SK-N-SH (cell line): ENCODE results near the gene CERS6. TPM values are rescaled to one million over a fixed set of nuclear protein-coding genes. Genes with fewer than 3 reads are reported as not detected.

Experiments used
- CTCF ChIA-PET: fragments of 300-600, 350-600 bp; formaldehyde crosslinking; extraction: SDS; loops from one replicate; lab custom pipeline; 2021; lab: Yijun Ruan, JAX
- POLR2A ChIA-PET: fragments of 350-600 bp; sonication (Branson Sonifier 250); formaldehyde crosslinking; extraction: SDS; loops from one replicate; lab custom pipeline; 2020; ENCODE audit warnings: antibody characterized with exemption, inconsistent platforms; lab: Yijun Ruan, JAX
- DNase-seq: peaks from one replicate; pipeline ENCODE4 v3.0.0; 2012
- H2AFZ ChIP-seq: fragments of 200-600 bp; sonication (generic); 2 replicates; pipeline ENCODE4 v1.8.1; 2016; ENCODE audit warnings: antibody characterized with exemption, mild to moderate bottlenecking, low read depth
- H3F3A ChIP-seq: fragments of 200-600 bp; sonication (generic); replicated peaks from 2 replicates; pipeline ENCODE3; 2016; ENCODE audit warnings: antibody characterized with exemption, mild to moderate bottlenecking; ENCODE audit not compliant: insufficient read depth
- H3K27ac ChIP-seq, 2 experiments: fragments of 200-500 bp in 1 of 2; fragments of 200-600 bp in 1 of 2; sonication (Bioruptor generic) in 1 of 2; sonication (generic), shearing (Covaris generic) in 1 of 2; 2 replicates each; pipeline versions ENCODE4 v1.5.1 to v1.6.1; 2014 to 2016; ENCODE audit warnings: low read depth in 2 of 2, inconsistent platforms in 1 of 2, low read length in 1 of 2, mild to moderate bottlenecking in 1 of 2, mixed read lengths in 1 of 2
- H3K27me3 ChIP-seq: fragments of 200-600 bp; sonication (generic), shearing (Covaris generic); 2 replicates; pipeline ENCODE4 v1.6.1; 2016; ENCODE audit warnings: mixed run types; ENCODE audit not compliant: insufficient read depth
- H3K36me3 ChIP-seq, 2 experiments: fragments of 200-500 bp in 1 of 2; fragments of 200-600 bp in 1 of 2; sonication (Bioruptor generic) in 1 of 2; sonication (generic) in 1 of 2; replicated peaks in 1 of 2; 2 replicates each; pipeline versions ENCODE3 to v1.5.1; 2014 to 2016; ENCODE audit warnings: low read length in 1 of 2, mild to moderate bottlenecking in 1 of 2; ENCODE audit not compliant: insufficient read depth in 2 of 2, control insufficient read depth in 1 of 2
- H3K4me1 ChIP-seq, 2 experiments: fragments of 200-500 bp in 1 of 2; fragments of 200-600 bp in 1 of 2; sonication (Bioruptor generic) in 1 of 2; sonication (generic), shearing (Covaris generic) in 1 of 2; 2 replicates each; pipeline versions ENCODE4 v1.5.1 to v1.6.1; 2014 to 2016; ENCODE audit warnings: low read depth in 1 of 2, low read length in 1 of 2, mixed run types in 1 of 2; ENCODE audit not compliant: insufficient read depth in 2 of 2, control insufficient read depth in 1 of 2
- H3K4me2 ChIP-seq: fragments of 200-600 bp; sonication (generic), shearing (Covaris generic); 2 replicates; pipeline ENCODE4 v1.6.1; 2017; ENCODE audit warnings: mixed run types
- H3K4me3 ChIP-seq, 2 experiments: fragments of 200-500 bp in 1 of 2; fragments of 200-600 bp in 1 of 2; sonication (Bioruptor generic) in 1 of 2; sonication (generic), shearing (Covaris generic) in 1 of 2; 2 replicates each; pipeline versions ENCODE4 v1.5.1 to v1.8.1; 2014 to 2016; ENCODE audit warnings: low read depth in 2 of 2, inconsistent platforms in 1 of 2, low read length in 1 of 2, mild to moderate bottlenecking in 1 of 2, mixed read lengths in 1 of 2, moderate library complexity in 1 of 2
- H3K79me2 ChIP-seq: fragments of 200-600 bp; sonication (generic); 2 replicates; pipeline ENCODE4 v1.8.1; 2017; ENCODE audit warnings: mild to moderate bottlenecking; ENCODE audit not compliant: insufficient read depth
- H3K9ac ChIP-seq: fragments of 200-600 bp; sonication (generic); 2 replicates; pipeline ENCODE4 v1.6.1; 2017; ENCODE audit warnings: mixed run types
- H3K9me2 ChIP-seq: fragments of 200-600 bp; sonication (generic); 2 replicates; pipeline ENCODE4 v1.6.1; 2017; ENCODE audit warnings: mixed run types
- H3K9me3 ChIP-seq: fragments of 200-600 bp; sonication (generic); 2 replicates; pipeline ENCODE4 v1.6.1; 2017; ENCODE audit warnings: mixed run types, mild to moderate bottlenecking, moderate library complexity
- H4K20me1 ChIP-seq: fragments of 200-600 bp; sonication (generic); 2 replicates; pipeline ENCODE4 v1.6.1; 2017; ENCODE audit warnings: mild to moderate bottlenecking, mixed run types; ENCODE audit not compliant: insufficient read depth
- EZH2phosphoT487 ChIP-seq: fragments of 200-600 bp; sonication (generic); IDR thresholded peaks from 2 replicates; pipeline ENCODE4 v1.6.1; 2017; ENCODE audit warnings: low read depth, mixed run types, mild to moderate bottlenecking, antibody characterized with exemption, moderate library complexity, borderline replicate concordance
- FOXM1 ChIP-seq: IDR thresholded peaks from 2 replicates; pipeline ENCODE4 v1.4.0; 2012; ENCODE audit warnings: low read depth, mild to moderate bottlenecking
- IRF3 ChIP-seq: fragments of 150-350 bp; IDR thresholded peaks from 2 replicates; pipeline ENCODE4 v1.6.1; 2016; ENCODE audit warnings: mild to moderate bottlenecking, low read depth, low read length
- NRF1 ChIP-seq: IDR thresholded peaks from 2 replicates; pipeline ENCODE4 v1.6.1; 2012; ENCODE audit warnings: low read depth, mild to moderate bottlenecking, low read length
- PBX3 ChIP-seq: IDR thresholded peaks from 2 replicates; pipeline ENCODE4; 2012
- RAD21 ChIP-seq: IDR thresholded peaks from 2 replicates; pipeline ENCODE4 v1.6.1; 2012; ENCODE audit warnings: mild to moderate bottlenecking, low read length
- RCOR1 ChIP-seq: fragments of 150-350 bp; IDR thresholded peaks from 2 replicates; pipeline ENCODE4 v1.6.1; 2017; ENCODE audit warnings: antibody characterized with exemption, low read length
- TAF1 ChIP-seq: IDR thresholded peaks from 2 replicates; pipeline ENCODE4 v1.6.1; 2012; ENCODE audit warnings: low read depth, mild to moderate bottlenecking, low read length, moderate library complexity, borderline replicate concordance
- USF1 ChIP-seq: IDR thresholded peaks from 2 replicates; pipeline ENCODE4 v1.4.0; 2012; ENCODE audit warnings: low read depth, borderline replicate concordance
- USF2 ChIP-seq: fragments of 150-350 bp; IDR thresholded peaks from 2 replicates; pipeline ENCODE4 v1.6.1; 2017; ENCODE audit warnings: antibody characterized with exemption, low read length, low read depth, borderline replicate concordance
- ZBTB33 ChIP-seq: IDR thresholded peaks from 2 replicates; pipeline ENCODE4 v1.4.0; 2012; ENCODE audit warnings: low read depth, borderline replicate concordance
- WGBS: methylation state at CpG from one replicate; pipeline ENCODE4 v1.1.6; 2017; ENCODE audit warnings: low lambda C conversion rate; 5-methylcytosine and 5-hydroxymethylcytosine counted together
- polyA plus RNA-seq, 3 experiments: library from polyadenylated mRNA; depleted of rRNA; stranded (reverse); fragments of >200 nt; gene quantifications; 2 replicates each; pipeline ENCODE4 v1.2.3, GENCODE V29; 2012

Gene CERS6
- polyA plus RNA-seq, 1 of the 3 experiments (the other 2 are of a cell fraction), result 1.8 TPM

GRCh38 chr2:168738062-168738461 lies 282.0 kb downstream of the CERS6 start:
- H3K4me1 ChIP-seq, result peaks cover 0 to 9% of the 10 kb centered on the region in 2 experiments; a peak in 2 of 4 replicates
- WGBS, result 100% methylated on average over 1 of the region's 1 CpG
- ChIA-PET POLR2A (no interaction called here), CTCF (no interaction called here)
- DNase-seq, result no peak
- no peak overlapping the region for H3K9ac ChIP-seq
- no peaks in the 10 kb centered on the region for H3K9me3 ChIP-seq
- no peaks in the 10 kb centered on the region for H3F3A ChIP-seq
- TF ChIP-seq TAF1 (no peak), IRF3 (no peak), ZBTB33 (no peak), PBX3 (no peak), FOXM1 (no peak), RCOR1 (no peak), USF1 (no peak), USF2 (no peak), RAD21 (no peak), NRF1 (no peak), EZH2phosphoT487 (no peak)
- H4K20me1 ChIP-seq, result no peaks in the 10 kb centered on the region
- H3K4me3 ChIP-seq, result no peak overlapping the region
- H3K9me2 ChIP-seq, result no peaks in the 10 kb centered on the region
- H3K79me2 ChIP-seq, result no peaks in the 10 kb centered on the region
- H3K36me3 ChIP-seq, result no peaks in the 10 kb centered on the region
- no peak overlapping the region for H3K27ac ChIP-seq
- no peak overlapping the region for H3K4me2 ChIP-seq
- no peaks in the 10 kb centered on the region for H3K27me3 ChIP-seq
- H2AFZ ChIP-seq, result no peak overlapping the region
